DOHH2 (cell line): ENCODE measurements around the gene ROR2.

Experiments used
- EZH2phosphoT487 ChIP-seq: fragments of 200-600 bp; sonication (generic); IDR thresholded peaks from 2 replicates; pipeline ENCODE4 v1.6.1; 2017; ENCODE audit warnings: borderline replicate concordance, mild to moderate bottlenecking, antibody characterized with exemption, low read length, moderate library complexity, mixed read lengths
- TF ChIP-seq, protein P1 (sequence below): fragments of 200-600 bp; sonication (generic); IDR thresholded peaks from one replicate; pipeline ENCODE4 v1.5.1; 2014; ENCODE audit warnings: antibody characterized with exemption, mild to moderate bottlenecking, low read depth, low read length; ENCODE audit not compliant: poor library complexity, severe bottlenecking

- TF ChIP-seq, protein P1, sequence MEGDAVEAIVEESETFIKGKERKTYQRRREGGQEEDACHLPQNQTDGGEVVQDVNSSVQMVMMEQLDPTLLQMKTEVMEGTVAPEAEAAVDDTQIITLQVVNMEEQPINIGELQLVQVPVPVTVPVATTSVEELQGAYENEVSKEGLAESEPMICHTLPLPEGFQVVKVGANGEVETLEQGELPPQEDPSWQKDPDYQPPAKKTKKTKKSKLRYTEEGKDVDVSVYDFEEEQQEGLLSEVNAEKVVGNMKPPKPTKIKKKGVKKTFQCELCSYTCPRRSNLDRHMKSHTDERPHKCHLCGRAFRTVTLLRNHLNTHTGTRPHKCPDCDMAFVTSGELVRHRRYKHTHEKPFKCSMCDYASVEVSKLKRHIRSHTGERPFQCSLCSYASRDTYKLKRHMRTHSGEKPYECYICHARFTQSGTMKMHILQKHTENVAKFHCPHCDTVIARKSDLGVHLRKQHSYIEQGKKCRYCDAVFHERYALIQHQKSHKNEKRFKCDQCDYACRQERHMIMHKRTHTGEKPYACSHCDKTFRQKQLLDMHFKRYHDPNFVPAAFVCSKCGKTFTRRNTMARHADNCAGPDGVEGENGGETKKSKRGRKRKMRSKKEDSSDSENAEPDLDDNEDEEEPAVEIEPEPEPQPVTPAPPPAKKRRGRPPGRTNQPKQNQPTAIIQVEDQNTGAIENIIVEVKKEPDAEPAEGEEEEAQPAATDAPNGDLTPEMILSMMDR, result no peak
- no peak for TF ChIP-seq EZH2phosphoT487
Measured at GRCh38 chr9:91966503-91966902, 16.5 kb upstream of the ROR2 start.
